Endothelial cell of umbilical vein (primary cell): ENCODE data around the gene UBE2M. TPM values are rescaled to one million over a fixed set of nuclear protein-coding genes. Genes with fewer than 3 reads are reported as not detected.

Experiments used
- BruUV-seq: library from RNA; stranded (reverse); fragments of 400-500 nt; replicated peaks from 2 replicates; lab custom pipeline; 2021; lab: Mats Ljungman, UMichigan
- CTCF ChIA-PET: fragments of 300-600, 350-600 bp; sonication (Branson Sonifier 250); formaldehyde crosslinking; loops from one replicate; lab custom pipeline; 2021; ENCODE audit warnings: antibody characterized with exemption, inconsistent platforms; lab: Charles Lee
- POLR2A ChIA-PET: fragments of 300-600, 350-600 bp; sonication (Branson Sonifier 250); formaldehyde crosslinking; loops from one replicate; lab custom pipeline; 2021; ENCODE audit warnings: antibody characterized with exemption, inconsistent platforms; lab: Charles Lee
- DNase-seq: peaks from one replicate; pipeline ENCODE4 v3.0.0-alpha.2; 2011; ENCODE audit warnings: low read depth, low spot score
- FAIRE-seq: peaks from 2 replicates; lab custom pipeline; 2011; peaks lifted over from hg19 to GRCh38; lab: Jason Lieb, UNC
- H2AFZ ChIP-seq: 2 replicates; pipeline ENCODE4 v1.6.0; 2012; ENCODE audit warnings: low read depth, low read length, control low read depth, inconsistent platforms
- H3K27ac ChIP-seq: 2 replicates; pipeline ENCODE4 v1.5.1; 2011; ENCODE audit warnings: low read depth, mild to moderate bottlenecking, control low read depth, low read length, moderate library complexity; ENCODE audit not compliant: insufficient read depth
- H3K27me3 ChIP-seq, 2 experiments: 2 replicates each; pipeline versions ENCODE4 v1.6.0 to v1.6.1; 2011; ENCODE audit warnings: low read length in 2 of 2, mixed read lengths in 1 of 2; ENCODE audit not compliant: control insufficient read depth in 2 of 2, insufficient read depth in 2 of 2
- H3K36me3 ChIP-seq, 2 experiments: 2 replicates in 1 of 2; 3 replicates in 1 of 2; pipeline ENCODE4 v1.5.1; 2011; ENCODE audit warnings: low read length in 2 of 2, mild to moderate bottlenecking in 1 of 2, moderate library complexity in 1 of 2; ENCODE audit not compliant: control insufficient read depth in 2 of 2, insufficient read depth in 2 of 2; ENCODE audit errors: extremely low read depth in 1 of 2
- H3K4me1 ChIP-seq: 3 replicates; pipeline ENCODE4 v1.5.1; 2011; ENCODE audit warnings: mild to moderate bottlenecking, low read length; ENCODE audit not compliant: control insufficient read depth, insufficient read depth; ENCODE audit errors: extremely low read depth
- H3K4me2 ChIP-seq: 2 replicates; pipeline ENCODE4 v1.6.1; 2011; ENCODE audit warnings: low read length, control low read depth, mixed read lengths; ENCODE audit not compliant: insufficient read depth
- H3K4me3 ChIP-seq, 3 experiments: fragments of 200-600 bp in 1 of 3; sonication (generic), shearing (Covaris generic) in 1 of 3; replicated peaks in 1 of 3; 2 replicates each; pipeline ENCODE4 v1.5.1; 2011 to 2016; ENCODE audit warnings: control low read depth in 3 of 3, low read length in 3 of 3, mild to moderate bottlenecking in 2 of 3, inconsistent platforms in 1 of 3, low read depth in 1 of 3, moderate library complexity in 1 of 3; ENCODE audit not compliant: insufficient read depth in 1 of 3
- H3K79me2 ChIP-seq: 2 replicates; pipeline ENCODE4 v1.6.0; 2012; ENCODE audit warnings: low read length, inconsistent platforms; ENCODE audit not compliant: control insufficient read depth, insufficient read depth
- H3K9ac ChIP-seq: replicated peaks from 2 replicates; pipeline ENCODE3; 2011; ENCODE audit warnings: low read length, control low read depth; ENCODE audit not compliant: insufficient read depth; ENCODE audit errors: extremely low read depth
- H3K9me1 ChIP-seq: replicated peaks from 3 replicates; pipeline ENCODE4 v1.6.0; 2011; ENCODE audit warnings: mild to moderate bottlenecking, low read length; ENCODE audit not compliant: control insufficient read depth, insufficient read depth; ENCODE audit errors: extremely low read depth
- H3K9me3 ChIP-seq: replicated peaks from 2 replicates; pipeline ENCODE4 v1.5.1; 2012; ENCODE audit warnings: low read length, inconsistent platforms; ENCODE audit not compliant: control insufficient read depth, insufficient read depth
- H4K20me1 ChIP-seq: replicated peaks from 2 replicates; pipeline ENCODE3; 2011; ENCODE audit warnings: mild to moderate bottlenecking, low read length; ENCODE audit not compliant: control insufficient read depth, insufficient read depth; ENCODE audit errors: extremely low read depth
- FOS ChIP-seq: IDR thresholded peaks from 2 replicates; pipeline ENCODE4 v1.6.1; 2011; ENCODE audit warnings: mild to moderate bottlenecking, low read length, moderate library complexity, borderline replicate concordance; ENCODE audit not compliant: insufficient read depth
- MYC ChIP-seq: IDR thresholded peaks from one replicate; pipeline ENCODE4 v1.6.1; 2011; ENCODE audit warnings: mild to moderate bottlenecking, low read depth, low read length
- POLR2AphosphoS5 ChIP-seq: IDR thresholded peaks from 2 replicates; pipeline ENCODE4 v1.6.1; 2012; ENCODE audit warnings: low read depth, mild to moderate bottlenecking, control low read depth, low read length, moderate library complexity; ENCODE audit not compliant: insufficient read depth
- dilution Hi-C: fragments of 300-500 bp; cut with MboI; formaldehyde crosslinking; loops from one replicate; pipeline ENCODE4 v1.15.0; 2019; ENCODE audit warnings: low sequenced_read_pairs; ENCODE audit not compliant: extremely low pct_ligation_motif_present
- intact Hi-C: fragments of 100-400 bp; cut with micrococcal nuclease; formaldehyde crosslinking; loops from one replicate; pipeline ENCODE4 v1.10.0; 2022
- polyA plus RNA-seq, 4 experiments: library from polyadenylated mRNA; depleted of rRNA in 3 of 4; stranded (reverse) in 3 of 4; unstranded in 1 of 4; fragments of >200 nt; gene quantifications; 2 replicates each; pipeline versions ENCODE4 v1.2.1 to v1.2.3, GENCODE V29; 2011 to 2012; ENCODE audit warnings: missing spikeins in 1 of 4
- total RNA-seq: library from RNA; stranded (reverse); gene quantifications from 2 replicates; pipeline ENCODE4 v1.2.3, GENCODE V29; 2021
- TF ChIP-seq, protein P1 (sequence below): IDR thresholded peaks from 2 replicates; pipeline ENCODE4 v1.6.1; 2011; ENCODE audit not compliant: insufficient read depth, insufficient read length

Gene UBE2M
- total and polyA plus RNA-seq, 2 donors (not counting 3 experiments of a cell fraction or from before 2014, with no cell fraction given) = 87.8 to 102 TPM

GRCh38 chr19:58545286-58546018 is 13.0 kb downstream of the UBE2M start:
- ChIA-PET POLR2A (interaction anchor here (0.6 to 1.8 kb wide), 2 partner anchors 11 to 26 kb away, joined by 6 read pairs; partner anchors contain the start of gene ZBTB45), CTCF (interaction anchor here (1.2 to 3.2 kb wide), 4 partner anchors 9 to 36 kb away, joined by 3 to 25 read pairs (median 12); partner anchors contain the start of genes CHMP2A and ZBTB45)
- TF ChIP-seq POLR2AphosphoS5 (no peak), MYC (no peak), FOS (no peak)
- TF ChIP-seq, protein P1, sequence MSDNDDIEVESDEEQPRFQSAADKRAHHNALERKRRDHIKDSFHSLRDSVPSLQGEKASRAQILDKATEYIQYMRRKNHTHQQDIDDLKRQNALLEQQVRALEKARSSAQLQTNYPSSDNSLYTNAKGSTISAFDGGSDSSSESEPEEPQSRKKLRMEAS = no peak
- no peak for DNase-seq
- TSS peak; percentile 17 for BruUV-seq
- Histone ChIP-seq H3K4me3 (peak overlapping the region; percentile 82 to 94 (median 85)), H3K79me2 (peaks cover 50% of the 10 kb centered on the region), H3K36me3 (peaks cover 5 to 32% of the 10 kb centered on the region in 2 experiments), H3K9ac (peak overlapping the region; percentile 71), H2AFZ (no peak overlapping the region), H3K9me3 (no peaks in the 10 kb centered on the region), H3K27me3 (peaks cover 2% of the 10 kb centered on the region in 2 experiments), H3K9me1 (no peaks in the 10 kb centered on the region), H3K27ac (peak overlapping the region; percentile 34), H3K4me1 (peaks cover 15% of the 10 kb centered on the region), H4K20me1 (peaks cover 4% of the 10 kb centered on the region), H3K4me2 (peak overlapping the region; percentile 44)
- intact Hi-C loops (no loop called here), dilution Hi-C loops (no loop called here)
- FAIRE-seq = peak; percentile 8
